ENCODE results near the gene ADGRF3.

- TF ChIP-seq POLR2A (IDR thresholded peaks at IDR 0.05; ENCODE audit: low read length) = no peak
- no peak for TF ChIP-seq GATA1 (IDR thresholded peaks at IDR 0.05; ENCODE audit: low read depth, low read length)
Measured at GRCh38 chr2:26316041-26316440, 30.5 kb downstream of the ADGRF3 start.
